Keratinocyte (primary cell): ENCODE measurements around the gene ICAM4. TPM values are rescaled to one million over a fixed set of nuclear protein-coding genes. Genes with fewer than 3 reads are reported as not detected.

Source experiments
- DNase-seq: peaks from one replicate; pipeline ENCODE4 v3.0.0-alpha.2; 2011; ENCODE audit warnings: low read depth, missing footprints, low spot score
- FAIRE-seq: peaks from 2 replicates; lab custom pipeline; 2011; peaks lifted over from hg19 to GRCh38; lab: Jason Lieb, UNC
- H2AFZ ChIP-seq: 2 replicates; pipeline ENCODE4 v1.6.0; 2012; ENCODE audit warnings: low read length, control low read depth, inconsistent platforms; ENCODE audit not compliant: control insufficient read depth
- H3K27ac ChIP-seq: 2 replicates; pipeline ENCODE4 v1.5.1; 2011; ENCODE audit warnings: low read length; ENCODE audit not compliant: control insufficient read depth, insufficient read depth
- H3K27me3 ChIP-seq: 3 replicates; pipeline ENCODE4 v1.6.0; 2011; ENCODE audit warnings: low read length; ENCODE audit not compliant: control insufficient read depth, insufficient read depth; ENCODE audit errors: extremely low read depth
- H3K36me3 ChIP-seq, 2 experiments: 2 replicates in 1 of 2; 3 replicates in 1 of 2; pipeline ENCODE4 v1.5.1; 2011; ENCODE audit warnings: low read length in 2 of 2, mild to moderate bottlenecking in 1 of 2; ENCODE audit not compliant: control insufficient read depth in 2 of 2, insufficient read depth in 2 of 2; ENCODE audit errors: extremely low read depth in 1 of 2
- H3K4me1 ChIP-seq: 3 replicates; pipeline ENCODE4 v1.5.1; 2011; ENCODE audit warnings: low read length; ENCODE audit not compliant: control insufficient read depth, insufficient read depth; ENCODE audit errors: extremely low read depth
- H3K4me2 ChIP-seq: 3 replicates; pipeline ENCODE4 v1.6.0; 2011; ENCODE audit warnings: low read depth, low read length; ENCODE audit not compliant: control insufficient read depth, insufficient read depth; ENCODE audit errors: extremely low read depth
- H3K4me3 ChIP-seq, 3 experiments: fragments of 200-600 bp in 1 of 3; sonication (generic) in 1 of 3; 2 replicates in 2 of 3; 3 replicates in 1 of 3; pipeline ENCODE4 v1.5.1; 2011 to 2016; ENCODE audit warnings: low read length in 3 of 3, mild to moderate bottlenecking in 3 of 3, control low read depth in 2 of 3, inconsistent platforms in 1 of 3, low read depth in 1 of 3, mixed read lengths in 1 of 3, mixed run types in 1 of 3, moderate library complexity in 1 of 3; ENCODE audit not compliant: control insufficient read depth in 2 of 3, insufficient read depth in 2 of 3; ENCODE audit errors: extremely low read depth in 1 of 3
- H3K79me2 ChIP-seq: 2 replicates; pipeline ENCODE4 v1.6.0; 2012; ENCODE audit warnings: low read length; ENCODE audit not compliant: control insufficient read depth, insufficient read depth
- H3K9ac ChIP-seq: 3 replicates; pipeline ENCODE4 v1.6.0; 2011; ENCODE audit warnings: low read length; ENCODE audit not compliant: control insufficient read depth, insufficient read depth; ENCODE audit errors: extremely low read depth
- H3K9me1 ChIP-seq: 3 replicates; pipeline ENCODE4 v1.6.0; 2011; ENCODE audit warnings: low read length; ENCODE audit not compliant: control insufficient read depth, insufficient read depth; ENCODE audit errors: extremely low read depth
- H3K9me3 ChIP-seq: 2 replicates; pipeline ENCODE4 v1.5.1; 2012; ENCODE audit warnings: low read depth, low read length; ENCODE audit not compliant: control insufficient read depth
- H4K20me1 ChIP-seq: 3 replicates; pipeline ENCODE4 v1.6.0; 2011; ENCODE audit warnings: low read length; ENCODE audit not compliant: control insufficient read depth, insufficient read depth; ENCODE audit errors: extremely low read depth
- CTCF ChIP-seq, 3 experiments: IDR thresholded peaks in 1 of 3; conservative IDR thresholded peaks in 1 of 3; optimal IDR thresholded peaks in 1 of 3; 2 replicates in 2 of 3; 3 replicates in 1 of 3; pipeline versions ENCODE3 to v1.5.1; 2011; ENCODE audit warnings: low read length in 3 of 3, mild to moderate bottlenecking in 3 of 3, moderate library complexity in 2 of 3, control low read depth in 1 of 3, inconsistent platforms in 1 of 3; ENCODE audit not compliant: insufficient read depth in 2 of 3; ENCODE audit errors: extremely low read depth in 1 of 3
- EZH2 ChIP-seq: IDR thresholded peaks from one replicate; pipeline ENCODE4 v1.6.1; 2012; ENCODE audit warnings: inconsistent platforms, mild to moderate bottlenecking, low read length, moderate library complexity
- dilution Hi-C: fragments of 300-500 bp; cut with MboI; formaldehyde crosslinking; loops from one replicate; pipeline ENCODE4 v1.7.0; 2020; ENCODE audit warnings: low sequenced_read_pairs; ENCODE audit not compliant: extremely low pct_ligation_motif_present
- polyA plus RNA-seq, 5 experiments: library from polyadenylated mRNA; depleted of rRNA in 3 of 5; stranded (reverse) in 3 of 5; stranded (forward) in 1 of 5; unstranded in 1 of 5; fragments of >200 nt; gene quantifications; 1 replicate in 1 of 5; 2 replicates in 3 of 5; 3 replicates in 1 of 5; pipeline versions ENCODE4 v1.2.1 to v1.2.3, GENCODE V29; 2011 to 2012; ENCODE audit warnings: missing spikeins in 2 of 5, low read depth in 1 of 5, low replicate concordance in 1 of 5

The ICAM4 gene
- polyA plus RNA-seq, 1 donor (not counting 4 experiments of a cell fraction or from before 2014, with no cell fraction given): 0.25 TPM

DNA sequence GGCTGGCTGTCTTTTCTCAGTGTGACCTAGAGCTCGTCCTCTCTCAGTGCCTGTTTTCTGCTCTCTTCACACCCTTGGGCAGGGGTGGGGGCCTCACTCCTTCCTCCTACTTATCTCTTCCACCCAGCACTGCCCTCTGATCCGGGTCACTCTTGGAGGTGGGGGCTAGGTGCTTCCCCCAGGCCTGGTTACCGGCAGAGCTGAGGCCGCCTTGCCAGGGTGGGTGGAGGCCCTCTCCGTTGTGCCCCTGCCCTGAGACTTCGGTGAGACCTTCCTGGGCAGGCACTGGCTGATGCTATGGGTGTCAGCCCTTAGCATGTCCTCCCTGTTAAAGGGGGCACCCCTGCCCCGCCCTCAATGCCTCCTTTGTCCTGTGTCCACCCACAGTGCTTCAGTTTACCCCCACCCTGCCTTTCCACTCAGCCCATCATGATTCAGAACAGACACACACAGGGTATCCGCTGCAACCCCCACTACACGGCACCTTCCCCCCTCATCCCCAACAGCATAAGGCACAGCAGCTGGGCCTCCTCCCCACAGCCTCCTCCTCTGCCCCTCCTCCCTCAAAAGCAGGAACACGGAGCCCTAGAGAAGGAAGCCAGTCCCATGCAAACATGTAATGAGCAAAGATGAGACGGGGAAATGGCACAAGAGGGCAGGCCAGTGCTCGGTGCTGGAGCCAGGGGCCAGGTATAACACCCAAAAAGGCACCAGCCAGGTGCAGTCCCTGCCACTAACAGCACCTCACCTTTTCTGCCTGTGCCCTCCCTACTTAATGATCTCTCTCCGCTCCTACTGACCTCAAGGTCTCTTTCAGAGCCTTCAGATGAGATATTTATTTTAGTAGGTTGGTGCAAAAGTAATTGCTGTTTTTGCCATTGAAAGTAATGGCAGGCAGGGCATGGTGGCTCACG is 13.0 kb downstream of the ICAM4 start:
- dilution Hi-C loops: no loop called here
- Histone ChIP-seq H3K4me2 (no peak overlapping the region), H3K4me1 (peaks cover 6% of the 10 kb centered on the region), H2AFZ (no peak overlapping the region), H3K27me3 (peaks cover 21% of the 10 kb centered on the region), H3K9me1 (no peaks in the 10 kb centered on the region), H3K79me2 (no peaks in the 10 kb centered on the region), H3K9me3 (no peaks in the 10 kb centered on the region), H3K4me3 (no peak overlapping the region), H3K9ac (no peak overlapping the region), H4K20me1 (no peaks in the 10 kb centered on the region), H3K36me3 (peaks cover 0 to 2% of the 10 kb centered on the region in 2 experiments), H3K27ac (no peak overlapping the region)
- TF ChIP-seq CTCF (optimal IDR thresholded peaks at IDR 0.05 in 1 of 3, IDR thresholded peaks at IDR 0.05 in 1 of 3, conservative IDR thresholded peaks at IDR 0.05 in 1 of 3; ENCODE audit: extremely low read depth in 1 of 3, insufficient read depth in 2 of 3, low read length in 3 of 3) (no peak), EZH2 (no peak)
- DNase-seq: no peak
- FAIRE-seq: no peak

DNA sequence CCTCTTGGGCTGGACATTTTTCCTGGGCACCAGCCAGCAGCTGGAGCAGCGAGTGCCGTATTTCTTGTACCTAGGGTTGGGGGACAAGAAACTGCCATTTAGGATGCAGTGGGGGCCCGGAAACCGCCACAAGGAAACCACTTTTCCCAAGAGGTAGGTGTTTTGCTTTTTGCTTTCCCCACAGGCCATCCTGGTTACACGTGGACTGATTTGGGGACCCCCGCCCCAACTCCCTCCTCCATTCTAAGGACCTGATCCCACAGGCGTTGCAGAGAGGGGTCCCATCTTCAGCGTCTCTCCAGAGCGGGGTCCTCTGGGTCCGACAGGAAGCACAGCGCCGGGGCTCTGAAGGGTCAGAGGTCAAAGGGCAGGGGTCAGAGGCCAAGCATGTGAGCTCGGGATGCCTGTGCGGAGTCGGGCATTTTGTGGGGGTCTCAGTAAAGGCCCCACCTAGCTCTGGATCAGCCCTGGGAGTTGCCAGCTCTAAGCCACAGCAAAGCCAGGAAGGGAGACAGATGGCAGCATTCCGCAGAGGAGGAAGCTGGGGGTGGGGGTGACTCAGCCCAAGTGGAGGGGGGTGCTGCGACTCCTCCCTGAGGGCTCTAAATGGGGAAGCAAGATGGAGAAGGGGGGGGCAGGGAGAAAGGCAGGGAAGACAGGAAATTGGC is 18.5 kb downstream of the ICAM4 start:
- Histone ChIP-seq H3K79me2 (no peaks in the 10 kb centered on the region), H3K4me1 (peaks cover 6% of the 10 kb centered on the region), H3K36me3 (peaks cover 5 to 7% of the 10 kb centered on the region in 2 experiments), H3K27me3 (no peaks in the 10 kb centered on the region), H3K9me1 (no peaks in the 10 kb centered on the region), H3K9ac (no peak overlapping the region), H2AFZ (no peak overlapping the region), H4K20me1 (no peaks in the 10 kb centered on the region), H3K27ac (no peak overlapping the region), H3K4me3 (no peak overlapping the region), H3K4me2 (no peak overlapping the region), H3K9me3 (no peaks in the 10 kb centered on the region)
- TF ChIP-seq EZH2 (no peak), CTCF (optimal IDR thresholded peaks at IDR 0.05 in 1 of 3, IDR thresholded peaks at IDR 0.05 in 1 of 3, conservative IDR thresholded peaks at IDR 0.05 in 1 of 3; ENCODE audit: extremely low read depth in 1 of 3, insufficient read depth in 2 of 3, low read length in 3 of 3) (no peak)
- FAIRE-seq (no peak), DNase-seq (no peak)
- dilution Hi-C loops: no loop called here
